ENCODE measurements around the gene PLCH1. TPM values are rescaled to one million over a fixed set of nuclear protein-coding genes. Genes with fewer than 3 reads are reported as not detected.

The PLCH1 gene
- total RNA-seq, 1 donor, result 0.36 TPM

DNA sequence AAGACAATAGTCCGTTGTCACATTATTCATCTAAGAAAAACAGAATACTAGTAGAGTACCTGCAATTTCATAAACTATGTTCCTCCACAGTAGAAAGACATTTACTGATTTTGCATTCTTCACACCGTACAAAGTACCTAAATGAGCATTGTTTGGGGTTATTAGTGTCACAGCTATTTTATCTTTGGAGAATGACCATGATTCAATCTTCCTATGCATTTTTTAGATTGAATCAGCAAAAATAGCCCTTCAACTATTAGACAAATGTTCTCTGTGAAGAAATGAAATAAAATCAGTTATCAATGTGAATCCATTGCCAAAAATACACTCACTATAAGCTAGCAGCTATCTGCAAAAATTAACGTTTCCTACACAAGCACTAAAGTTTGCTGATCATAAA, 176.6 kb downstream of the PLCH1 start:
- Histone ChIP-seq H4K20me1 (ENCODE audit: insufficient read depth, low read length) (no peaks in the 10 kb centered on the region), H3K27me3 (ENCODE audit: insufficient read depth, low read length) (no peaks in the 10 kb centered on the region), H3K4me3 (ENCODE audit: insufficient read depth, low read length) (no peak overlapping the region), H3K4me2 (ENCODE audit: insufficient read depth, low read length) (no peak overlapping the region), H2AFZ (ENCODE audit: low read length) (no peak overlapping the region), H3K79me2 (ENCODE audit: insufficient read depth, low read length) (no peaks in the 10 kb centered on the region), H3K9me3 (ENCODE audit: low read depth, low read length) (no peaks in the 10 kb centered on the region), H3K27ac (ENCODE audit: low read depth, low read length) (no peak overlapping the region), H3K4me1 (ENCODE audit: insufficient read depth, low read length) (no peaks in the 10 kb centered on the region), H3K36me3 (ENCODE audit: insufficient read depth, low read length) (no peaks in the 10 kb centered on the region)
- DNase-seq (ENCODE audit: insufficient read length, low spot score, missing footprints), result no peak
- TF ChIP-seq, protein P1, sequence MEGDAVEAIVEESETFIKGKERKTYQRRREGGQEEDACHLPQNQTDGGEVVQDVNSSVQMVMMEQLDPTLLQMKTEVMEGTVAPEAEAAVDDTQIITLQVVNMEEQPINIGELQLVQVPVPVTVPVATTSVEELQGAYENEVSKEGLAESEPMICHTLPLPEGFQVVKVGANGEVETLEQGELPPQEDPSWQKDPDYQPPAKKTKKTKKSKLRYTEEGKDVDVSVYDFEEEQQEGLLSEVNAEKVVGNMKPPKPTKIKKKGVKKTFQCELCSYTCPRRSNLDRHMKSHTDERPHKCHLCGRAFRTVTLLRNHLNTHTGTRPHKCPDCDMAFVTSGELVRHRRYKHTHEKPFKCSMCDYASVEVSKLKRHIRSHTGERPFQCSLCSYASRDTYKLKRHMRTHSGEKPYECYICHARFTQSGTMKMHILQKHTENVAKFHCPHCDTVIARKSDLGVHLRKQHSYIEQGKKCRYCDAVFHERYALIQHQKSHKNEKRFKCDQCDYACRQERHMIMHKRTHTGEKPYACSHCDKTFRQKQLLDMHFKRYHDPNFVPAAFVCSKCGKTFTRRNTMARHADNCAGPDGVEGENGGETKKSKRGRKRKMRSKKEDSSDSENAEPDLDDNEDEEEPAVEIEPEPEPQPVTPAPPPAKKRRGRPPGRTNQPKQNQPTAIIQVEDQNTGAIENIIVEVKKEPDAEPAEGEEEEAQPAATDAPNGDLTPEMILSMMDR (IDR thresholded peaks at IDR 0.05; ENCODE audit: extremely low read depth, low read depth, low read length), result no peak

DNA sequence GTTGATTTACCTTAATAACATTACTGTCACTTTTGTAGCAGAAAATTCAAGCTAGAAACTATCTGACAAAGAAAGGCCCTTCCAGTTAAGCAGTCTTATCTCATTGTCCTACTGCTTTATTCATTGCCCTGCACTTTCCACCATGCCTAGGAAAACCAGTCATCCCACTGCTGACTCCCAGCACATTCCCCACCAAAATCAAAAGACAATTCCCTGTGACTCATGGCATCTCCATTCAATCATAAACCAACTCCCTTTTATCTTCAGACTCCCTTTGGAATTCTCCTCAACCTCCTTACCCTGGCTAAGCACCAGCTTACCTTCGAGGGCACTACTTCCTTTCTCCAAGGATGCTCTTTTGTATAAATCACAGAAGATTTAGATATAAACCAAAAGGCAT, 184.3 kb downstream of the PLCH1 start:
- DNase-seq (ENCODE audit: insufficient read length, low spot score, missing footprints), result no peak

DNA sequence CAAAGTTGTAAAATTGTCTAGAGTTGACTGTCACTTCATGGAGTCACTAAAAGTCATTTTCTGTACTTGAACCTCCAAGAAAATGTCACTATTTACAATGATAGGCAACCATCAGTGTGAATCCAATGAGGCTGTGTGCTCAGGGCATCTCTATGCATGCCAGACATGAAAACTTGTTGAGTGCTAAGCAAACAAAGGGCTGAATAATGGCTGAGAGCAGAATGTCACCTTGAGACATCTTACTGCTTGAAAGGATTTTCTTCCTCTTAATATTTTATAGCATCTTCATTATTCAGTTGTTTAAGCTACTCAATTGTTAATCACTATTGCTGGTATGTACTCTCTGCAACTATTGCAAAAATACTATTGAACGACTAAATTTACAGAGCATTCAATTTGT, 184.7 kb downstream of the PLCH1 start:
- H3K36me3 ChIP-seq (ENCODE audit: insufficient read depth, low read length), result no peaks in the 10 kb centered on the region
- no peaks in the 10 kb centered on the region for H3K9me3 ChIP-seq (ENCODE audit: low read depth, low read length)
- H3K79me2 ChIP-seq (ENCODE audit: insufficient read depth, low read length), result no peaks in the 10 kb centered on the region
- H3K4me1 ChIP-seq (ENCODE audit: insufficient read depth, low read length), result no peaks in the 10 kb centered on the region
- DNase-seq (ENCODE audit: insufficient read length, low spot score, missing footprints), result no peak
- H2AFZ ChIP-seq (ENCODE audit: low read length), result no peak overlapping the region
- no peaks in the 10 kb centered on the region for H4K20me1 ChIP-seq (ENCODE audit: insufficient read depth, low read length)
- no peak overlapping the region for H3K4me3 ChIP-seq (ENCODE audit: insufficient read depth, low read length)
- no peaks in the 10 kb centered on the region for H3K27me3 ChIP-seq (ENCODE audit: insufficient read depth, low read length)
- no peak overlapping the region for H3K27ac ChIP-seq (ENCODE audit: low read depth, low read length)
- TF ChIP-seq, protein P1 (IDR thresholded peaks at IDR 0.05; ENCODE audit: extremely low read depth, low read depth, low read length), result no peak
- no peak overlapping the region for H3K4me2 ChIP-seq (ENCODE audit: insufficient read depth, low read length)

More for the DNA sequence above, 184.3 kb downstream of the PLCH1 start:
- TF ChIP-seq, protein P1 (IDR thresholded peaks at IDR 0.05; ENCODE audit: extremely low read depth, low read depth, low read length), result no peak
- Histone ChIP-seq H3K27ac (ENCODE audit: low read depth, low read length) (no peak overlapping the region), H3K79me2 (ENCODE audit: insufficient read depth, low read length) (no peaks in the 10 kb centered on the region), H3K9me3 (ENCODE audit: low read depth, low read length) (no peaks in the 10 kb centered on the region), H2AFZ (ENCODE audit: low read length) (no peak overlapping the region), H3K36me3 (ENCODE audit: insufficient read depth, low read length) (no peaks in the 10 kb centered on the region), H3K4me1 (ENCODE audit: insufficient read depth, low read length) (no peaks in the 10 kb centered on the region), H4K20me1 (ENCODE audit: insufficient read depth, low read length) (no peaks in the 10 kb centered on the region), H3K4me2 (ENCODE audit: insufficient read depth, low read length) (no peak overlapping the region), H3K27me3 (ENCODE audit: insufficient read depth, low read length) (no peaks in the 10 kb centered on the region), H3K4me3 (ENCODE audit: insufficient read depth, low read length) (no peak overlapping the region)

DNA sequence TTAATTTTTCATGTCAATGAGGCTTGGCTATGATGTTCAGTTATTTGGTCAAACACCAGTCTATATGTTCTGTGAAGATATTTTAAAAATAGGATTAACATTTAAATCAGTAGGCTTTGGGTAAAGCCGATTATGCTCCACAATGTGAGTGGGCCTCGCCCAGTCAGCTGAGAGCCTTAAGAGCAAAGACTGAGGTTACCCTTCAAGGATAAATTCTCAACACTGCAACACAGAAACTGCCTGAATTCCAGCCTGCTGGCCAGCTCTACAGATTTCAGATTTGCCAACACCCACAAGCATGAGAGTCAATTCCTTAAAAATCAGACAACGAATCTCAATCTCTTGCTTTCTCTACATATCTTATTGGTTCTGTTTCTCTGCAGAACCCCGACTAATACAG, 188.3 kb downstream of the PLCH1 start:
- Histone ChIP-seq H3K36me3 (ENCODE audit: insufficient read depth, low read length) (no peaks in the 10 kb centered on the region), H3K4me1 (ENCODE audit: insufficient read depth, low read length) (no peaks in the 10 kb centered on the region), H3K27ac (ENCODE audit: low read depth, low read length) (no peak overlapping the region), H3K27me3 (ENCODE audit: insufficient read depth, low read length) (no peaks in the 10 kb centered on the region), H3K9me3 (ENCODE audit: low read depth, low read length) (no peaks in the 10 kb centered on the region), H3K79me2 (ENCODE audit: insufficient read depth, low read length) (no peaks in the 10 kb centered on the region), H3K4me3 (ENCODE audit: insufficient read depth, low read length) (no peak overlapping the region), H2AFZ (ENCODE audit: low read length) (no peak overlapping the region), H4K20me1 (ENCODE audit: insufficient read depth, low read length) (no peaks in the 10 kb centered on the region), H3K4me2 (ENCODE audit: insufficient read depth, low read length) (no peak overlapping the region)
- TF ChIP-seq, protein P1 (IDR thresholded peaks at IDR 0.05; ENCODE audit: extremely low read depth, low read depth, low read length), result no peak
- no peak for DNase-seq (ENCODE audit: insufficient read length, low spot score, missing footprints)
